Measurements from ENCODE around the gene GBP1. TPM values are rescaled to one million over a fixed set of nuclear protein-coding genes. Genes with fewer than 3 reads are reported as not detected.
"Not testable (repeated sequence)": the region's sequence is repeated elsewhere in the genome, so short reads cannot be mapped to it uniquely, and the experiment has no call there.

The GBP1 gene
- total and polyA plus RNA-seq, 2 of the 8 experiments (the other 6 are each of a cell fraction or from before 2014, with no cell fraction given): not detected

- H3K23ac ChIP-seq (ENCODE audit: insufficient read length); H3K9ac ChIP-seq (replicated peaks in 1 of 4; ENCODE audit: extremely low read depth in 1 of 4, low read depth in 3 of 4, low read length in 3 of 4); H3K4me3 ChIP-seq (ENCODE audit: extremely low read depth in 1 of 4, insufficient read depth in 2 of 4, low read depth in 3 of 4, low read length in 4 of 4); H2AK5ac ChIP-seq (ENCODE audit: low read depth, low read length); H2BK5ac ChIP-seq (ENCODE audit: low read depth, low read length); H3K27me3 ChIP-seq (replicated peaks in 1 of 4; ENCODE audit: control insufficient read depth in 3 of 4, extremely low read depth in 1 of 4, insufficient read depth in 3 of 4, low read length in 3 of 4); H2AFZ ChIP-seq (ENCODE audit: low read length); DNase-seq (ENCODE audit: low read depth in 1 of 2, low spot score in 2 of 2); H2BK12ac ChIP-seq (ENCODE audit: low read depth, low read length); H3K23me2 ChIP-seq (ENCODE audit: low read depth, low read length); FAIRE-seq; H3K79me2 ChIP-seq (ENCODE audit: control insufficient read depth in 1 of 2, insufficient read depth in 2 of 2, low read length in 2 of 2); H3K56ac ChIP-seq (replicated peaks; ENCODE audit: insufficient read length, low read depth, low read length); H2BK120ac ChIP-seq (replicated peaks; ENCODE audit: low read depth, low read length); H3K14ac ChIP-seq (ENCODE audit: insufficient read length); H3K36me3 ChIP-seq (ENCODE audit: control insufficient read depth in 2 of 4, insufficient read depth in 4 of 4, low read length in 3 of 4); H3K4me1 ChIP-seq (replicated peaks in 1 of 4; ENCODE audit: control insufficient read depth in 3 of 4, insufficient read depth in 4 of 4, low read length in 3 of 4); H3K18ac ChIP-seq (ENCODE audit: extremely low read depth, low read length); H4K5ac ChIP-seq (ENCODE audit: insufficient read length, low read depth, low read length); H2BK15ac ChIP-seq (ENCODE audit: low read length); H3K9me3 ChIP-seq (ENCODE audit: insufficient read depth in 2 of 2, low read depth in 1 of 2, low read length in 1 of 2); H3K79me1 ChIP-seq (ENCODE audit: low read depth, low read length); H3K27ac ChIP-seq (ENCODE audit: low read depth, low read length); H3K4me2 ChIP-seq (ENCODE audit: insufficient read depth in 1 of 2, low read depth in 2 of 2, low read length in 2 of 2); H3K4ac ChIP-seq (replicated peaks; ENCODE audit: insufficient read length, low read depth, low read length); H4K20me1 ChIP-seq (replicated peaks in 1 of 2; ENCODE audit: control insufficient read depth in 1 of 2, insufficient read depth in 2 of 2, low read length in 2 of 2); POLR2A ChIA-PET (ENCODE audit: partially characterized antibody); H2BK20ac ChIP-seq (ENCODE audit: low read length); H4K8ac ChIP-seq (ENCODE audit: extremely low read depth, insufficient read depth, low read length); H4K91ac ChIP-seq (replicated peaks; ENCODE audit: insufficient read length, low read length): not testable (repeated sequence)
- 90% methylated on average over 7 of the region's 8 CpGs; no CpG with 5 or more reads in 1 of the 2 experiments for WGBS, 2 experiments (ENCODE audit: extremely low coverage in 1 of 2, insufficient coverage in 1 of 2, insufficient read length in 1 of 2, insufficient replicate concordance in 2 of 2, low coverage in 1 of 2, low lambda C conversion rate in 2 of 2, missing lambda C conversion rate in 1 of 2)
- CTCF ChIA-PET (ENCODE audit: partially characterized antibody): interaction anchor here (2.3 kb wide), 1 partner anchor 89 kb away, joined by 5 read pairs; no protein-coding TSS in a partner anchor
Measured at GRCh38 chr1:89072466-89073065, 7.6 kb upstream of the GBP1 start.
